Panc1 (cell line): Measurements from ENCODE around the gene CD151. TPM values are rescaled to one million over a fixed set of nuclear protein-coding genes. Genes with fewer than 3 reads are reported as not detected.
A peak's percentile ranks its signal among the peaks of the same experiment; 100 is the strongest.

Experiments
- ATAC-seq: fragments of 200-7000 bp; cut with Tn5 transposase; 2 replicates; pipeline ENCODE4 v1.9.1; 2020; ENCODE audit warnings: mild to moderate bottlenecking, moderate library complexity
- BruUV-seq: library from RNA; stranded (reverse); fragments of 400-500 nt; replicated peaks from 2 replicates; lab custom pipeline; 2021; lab: Mats Ljungman, UMichigan
- CTCF ChIA-PET: fragments of 300-600 bp; sonication (Branson Sonifier 250); formaldehyde crosslinking; loops from one replicate; lab custom pipeline; 2022; ENCODE audit warnings: antibody characterized with exemption; lab: Charles Lee
- POLR2A ChIA-PET: fragments of 300-600 bp; sonication (Branson Sonifier 250); formaldehyde crosslinking; loops from one replicate; lab custom pipeline; 2022; ENCODE audit warnings: antibody characterized with exemption; lab: Charles Lee
- DNase-seq: peaks from one replicate; pipeline ENCODE4 v3.0.0-alpha.2; 2010; ENCODE audit warnings: low read depth, low spot score
- H3K27ac ChIP-seq: 2 replicates; pipeline ENCODE4 v1.5.1; 2011; ENCODE audit warnings: mild to moderate bottlenecking, low read length, inconsistent platforms
- H3K27me3 ChIP-seq: fragments of 200-500 bp; sonication (Bioruptor generic); 2 replicates; pipeline ENCODE4 v1.6.0; 2014; ENCODE audit warnings: low read length, inconsistent platforms; ENCODE audit not compliant: control insufficient read depth, insufficient read depth
- H3K36me3 ChIP-seq: fragments of 200-500 bp; sonication (Bioruptor generic); 2 replicates; pipeline ENCODE4 v1.5.1; 2014; ENCODE audit warnings: inconsistent platforms, mild to moderate bottlenecking, low read length, moderate library complexity; ENCODE audit not compliant: control insufficient read depth, insufficient read depth
- H3K4me1 ChIP-seq: 2 replicates; pipeline ENCODE4 v1.5.1; 2011; ENCODE audit warnings: inconsistent platforms, mild to moderate bottlenecking, low read length, moderate library complexity; ENCODE audit not compliant: control insufficient read depth, insufficient read depth
- H3K4me3 ChIP-seq, 2 experiments: 2 replicates each; pipeline ENCODE4 v1.5.1; 2011 to 2012; ENCODE audit warnings: low read depth in 2 of 2, low read length in 2 of 2, mild to moderate bottlenecking in 2 of 2, inconsistent platforms in 1 of 2, moderate library complexity in 1 of 2
- H3K9me3 ChIP-seq: fragments of 200-500 bp; sonication (Bioruptor generic); 2 replicates; pipeline ENCODE4 v1.5.1; 2014; ENCODE audit warnings: low read depth, mild to moderate bottlenecking, inconsistent platforms, low read length, moderate library complexity; ENCODE audit not compliant: control insufficient read depth, insufficient read depth
- POLR2AphosphoS5 ChIP-seq: IDR thresholded peaks from 2 replicates; pipeline ENCODE4 v1.6.1; 2012; ENCODE audit warnings: mild to moderate bottlenecking, low read depth, low read length, moderate library complexity
- SIN3A ChIP-seq: IDR thresholded peaks from 2 replicates; pipeline ENCODE4 v1.6.1; 2012; ENCODE audit warnings: low read depth, mild to moderate bottlenecking, low read length, moderate library complexity, borderline replicate concordance; ENCODE audit not compliant: insufficient read depth
- TCF7L2 ChIP-seq: IDR thresholded peaks from 2 replicates; pipeline ENCODE4 v1.6.1; 2011; ENCODE audit warnings: mild to moderate bottlenecking, low read depth, low read length, inconsistent platforms
- in situ Hi-C: cut with HindIII; loops from 2 replicates; pipeline ENCODE4 v1.10.0; 2016; ENCODE audit warnings: low sequenced_read_pairs, low pct_unique_long_range_greater_than_20kb
- intact Hi-C: fragments of 100-400 bp; cut with micrococcal nuclease; formaldehyde crosslinking; loops from one replicate; pipeline ENCODE4 v1.10.0; 2022; ENCODE audit not compliant: unreplicated experiment
- total RNA-seq: library from RNA; stranded (reverse); gene quantifications from one replicate; pipeline ENCODE4 v1.2.1, GENCODE V29; 2021; ENCODE audit not compliant: unreplicated experiment
- TF ChIP-seq, protein P1 (sequence below), 2 experiments: IDR thresholded peaks; 2 replicates each; pipeline ENCODE4 v1.6.1; 2011 to 2012; ENCODE audit warnings: low read depth in 2 of 2, control low read depth in 1 of 2, low read length in 1 of 2, mild to moderate bottlenecking in 1 of 2, moderate library complexity in 1 of 2; ENCODE audit not compliant: insufficient read depth in 1 of 2
- TF ChIP-seq, protein P2 (sequence below): fragments of 450-650 bp; IDR thresholded peaks from 2 replicates; pipeline ENCODE4 v1.5.1; 2017; ENCODE audit warnings: mild to moderate bottlenecking

Gene CD151
- total RNA-seq, 1 experiment from 2014 or later: 680 TPM

DNA sequence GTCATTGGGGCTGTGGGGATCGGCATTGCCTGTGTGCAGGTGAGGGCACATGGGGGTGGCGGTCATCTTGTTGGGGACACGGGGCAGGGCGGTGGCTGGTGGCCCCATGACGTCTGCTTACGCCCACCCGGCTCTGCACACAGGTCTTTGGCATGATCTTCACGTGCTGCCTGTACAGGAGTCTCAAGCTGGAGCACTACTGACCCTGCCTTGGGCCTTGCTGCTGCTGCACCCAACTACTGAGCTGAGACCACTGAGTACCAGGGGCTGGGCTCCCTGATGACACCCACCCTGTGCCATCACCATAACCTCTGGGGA lies 5.2 kb downstream of the CD151 start:
- H3K36me3 ChIP-seq: peaks cover 5% of the 10 kb centered on the region; the same call in 1 of the 2 replicates
- BruUV-seq: no TSS peak
- POLR2A ChIA-PET: no interaction called here

DNA sequence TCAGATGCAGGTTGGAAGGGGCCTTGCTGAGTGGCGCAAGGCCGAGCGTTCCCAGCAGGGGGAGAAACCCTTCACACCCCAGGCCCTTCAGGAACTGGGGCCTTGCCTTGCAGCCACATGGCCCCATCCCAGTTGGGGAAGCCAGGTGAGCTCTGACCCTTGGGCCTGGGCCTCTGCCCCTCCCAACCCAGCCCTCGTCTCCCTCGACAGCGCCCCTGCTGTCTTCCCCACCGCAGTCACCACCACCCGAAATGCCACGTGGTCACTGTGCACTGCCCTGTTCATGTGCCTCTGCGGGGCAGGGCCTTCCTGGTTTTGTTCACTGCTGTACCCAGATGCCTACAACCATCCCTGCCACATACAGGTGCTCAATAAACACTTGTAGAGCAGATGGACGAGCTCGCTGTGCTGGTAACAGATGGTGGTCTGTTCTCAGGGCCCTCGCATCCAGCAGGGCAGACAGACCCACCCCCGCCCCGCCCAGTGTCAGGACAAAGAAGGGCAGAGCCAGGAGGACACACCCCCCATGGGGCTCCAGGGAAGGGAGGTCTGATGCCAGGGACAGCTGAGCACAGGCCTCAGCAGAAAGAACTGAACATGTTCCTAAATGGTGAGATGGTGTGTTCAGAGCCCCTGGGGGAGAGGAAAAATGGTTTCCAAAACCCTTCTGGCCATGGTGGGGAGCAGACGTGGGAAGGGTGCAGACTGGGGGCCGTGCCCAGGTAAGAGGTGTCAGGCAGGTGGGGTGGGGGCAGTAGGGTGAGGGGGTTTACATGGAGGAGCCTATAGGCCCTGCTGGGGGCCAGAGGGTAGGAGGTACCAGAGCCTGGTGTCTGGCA lies 5.9 kb downstream of the CD151 start:
- H3K4me3 ChIP-seq: no peak overlapping the region; a peak in 1 of 4 replicates
- BruUV-seq: TSS peak; percentile 52
- H3K36me3 ChIP-seq: peaks cover 5% of the 10 kb centered on the region; the same call in 1 of the 2 replicates
- ATAC-seq (peak; percentile 44), DNase-seq (no peak)
- POLR2A ChIA-PET: no interaction called here
- H3K4me1 ChIP-seq: peaks cover 66% of the 10 kb centered on the region
- no peaks in the 10 kb centered on the region for H3K9me3 ChIP-seq
- in situ Hi-C loops (no loop called here), intact Hi-C loops (no loop called here)
- H3K27me3 ChIP-seq: no peaks in the 10 kb centered on the region
- TF ChIP-seq, protein P1, sequence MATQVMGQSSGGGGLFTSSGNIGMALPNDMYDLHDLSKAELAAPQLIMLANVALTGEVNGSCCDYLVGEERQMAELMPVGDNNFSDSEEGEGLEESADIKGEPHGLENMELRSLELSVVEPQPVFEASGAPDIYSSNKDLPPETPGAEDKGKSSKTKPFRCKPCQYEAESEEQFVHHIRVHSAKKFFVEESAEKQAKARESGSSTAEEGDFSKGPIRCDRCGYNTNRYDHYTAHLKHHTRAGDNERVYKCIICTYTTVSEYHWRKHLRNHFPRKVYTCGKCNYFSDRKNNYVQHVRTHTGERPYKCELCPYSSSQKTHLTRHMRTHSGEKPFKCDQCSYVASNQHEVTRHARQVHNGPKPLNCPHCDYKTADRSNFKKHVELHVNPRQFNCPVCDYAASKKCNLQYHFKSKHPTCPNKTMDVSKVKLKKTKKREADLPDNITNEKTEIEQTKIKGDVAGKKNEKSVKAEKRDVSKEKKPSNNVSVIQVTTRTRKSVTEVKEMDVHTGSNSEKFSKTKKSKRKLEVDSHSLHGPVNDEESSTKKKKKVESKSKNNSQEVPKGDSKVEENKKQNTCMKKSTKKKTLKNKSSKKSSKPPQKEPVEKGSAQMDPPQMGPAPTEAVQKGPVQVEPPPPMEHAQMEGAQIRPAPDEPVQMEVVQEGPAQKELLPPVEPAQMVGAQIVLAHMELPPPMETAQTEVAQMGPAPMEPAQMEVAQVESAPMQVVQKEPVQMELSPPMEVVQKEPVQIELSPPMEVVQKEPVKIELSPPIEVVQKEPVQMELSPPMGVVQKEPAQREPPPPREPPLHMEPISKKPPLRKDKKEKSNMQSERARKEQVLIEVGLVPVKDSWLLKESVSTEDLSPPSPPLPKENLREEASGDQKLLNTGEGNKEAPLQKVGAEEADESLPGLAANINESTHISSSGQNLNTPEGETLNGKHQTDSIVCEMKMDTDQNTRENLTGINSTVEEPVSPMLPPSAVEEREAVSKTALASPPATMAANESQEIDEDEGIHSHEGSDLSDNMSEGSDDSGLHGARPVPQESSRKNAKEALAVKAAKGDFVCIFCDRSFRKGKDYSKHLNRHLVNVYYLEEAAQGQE (IDR thresholded peaks at IDR 0.05; ENCODE audit: insufficient read depth in 1 of 2, low read depth in 2 of 2, low read length in 1 of 2): no peak
- TF ChIP-seq TCF7L2 (0 out of 2 replicates have a peak, but pooled peaks have one; percentile 21), SIN3A (peak; percentile 95), POLR2AphosphoS5 (peak; percentile 78; the same call in 1 of the 2 replicates)
- TF ChIP-seq, protein P2, sequence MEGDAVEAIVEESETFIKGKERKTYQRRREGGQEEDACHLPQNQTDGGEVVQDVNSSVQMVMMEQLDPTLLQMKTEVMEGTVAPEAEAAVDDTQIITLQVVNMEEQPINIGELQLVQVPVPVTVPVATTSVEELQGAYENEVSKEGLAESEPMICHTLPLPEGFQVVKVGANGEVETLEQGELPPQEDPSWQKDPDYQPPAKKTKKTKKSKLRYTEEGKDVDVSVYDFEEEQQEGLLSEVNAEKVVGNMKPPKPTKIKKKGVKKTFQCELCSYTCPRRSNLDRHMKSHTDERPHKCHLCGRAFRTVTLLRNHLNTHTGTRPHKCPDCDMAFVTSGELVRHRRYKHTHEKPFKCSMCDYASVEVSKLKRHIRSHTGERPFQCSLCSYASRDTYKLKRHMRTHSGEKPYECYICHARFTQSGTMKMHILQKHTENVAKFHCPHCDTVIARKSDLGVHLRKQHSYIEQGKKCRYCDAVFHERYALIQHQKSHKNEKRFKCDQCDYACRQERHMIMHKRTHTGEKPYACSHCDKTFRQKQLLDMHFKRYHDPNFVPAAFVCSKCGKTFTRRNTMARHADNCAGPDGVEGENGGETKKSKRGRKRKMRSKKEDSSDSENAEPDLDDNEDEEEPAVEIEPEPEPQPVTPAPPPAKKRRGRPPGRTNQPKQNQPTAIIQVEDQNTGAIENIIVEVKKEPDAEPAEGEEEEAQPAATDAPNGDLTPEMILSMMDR: peak; percentile 91
- H3K27ac ChIP-seq: peak overlapping the region; percentile 92
- CTCF ChIA-PET: interaction anchor here (1.3 kb wide), 1 partner anchor 18 kb away, joined by 3 read pairs; no protein-coding TSS in a partner anchor

More for the DNA sequence above, 5.2 kb downstream of the CD151 start:
- CTCF ChIA-PET: interaction anchor here (0.7 to 1.3 kb wide), 2 partner anchors 17 to 213 kb away, joined by 3 to 8 read pairs; no protein-coding TSS in a partner anchor
- Histone ChIP-seq H3K4me3 (no peak overlapping the region), H3K27me3 (no peaks in the 10 kb centered on the region), H3K27ac (peak overlapping the region; percentile 92), H3K4me1 (peaks cover 63% of the 10 kb centered on the region), H3K9me3 (no peaks in the 10 kb centered on the region)
- TF ChIP-seq POLR2AphosphoS5: peak; percentile 9; the same call in 1 of the 2 replicates
- TF ChIP-seq, protein P1 (IDR thresholded peaks at IDR 0.05; ENCODE audit: insufficient read depth in 1 of 2, low read depth in 2 of 2, low read length in 1 of 2): no peak
- in situ Hi-C loops: no loop called here
- no peak for DNase-seq
- peak; percentile 5 for ATAC-seq
- intact Hi-C loops: no loop called here
